Measurements from ENCODE around the gene MT1M. TPM values are rescaled to one million over a fixed set of nuclear protein-coding genes. Genes with fewer than 3 reads are reported as not detected.
A peak's percentile ranks its signal among the peaks of the same experiment; 100 is the strongest.

The MT1M gene
- total RNA-seq, 1 donor = not detected

DNA sequence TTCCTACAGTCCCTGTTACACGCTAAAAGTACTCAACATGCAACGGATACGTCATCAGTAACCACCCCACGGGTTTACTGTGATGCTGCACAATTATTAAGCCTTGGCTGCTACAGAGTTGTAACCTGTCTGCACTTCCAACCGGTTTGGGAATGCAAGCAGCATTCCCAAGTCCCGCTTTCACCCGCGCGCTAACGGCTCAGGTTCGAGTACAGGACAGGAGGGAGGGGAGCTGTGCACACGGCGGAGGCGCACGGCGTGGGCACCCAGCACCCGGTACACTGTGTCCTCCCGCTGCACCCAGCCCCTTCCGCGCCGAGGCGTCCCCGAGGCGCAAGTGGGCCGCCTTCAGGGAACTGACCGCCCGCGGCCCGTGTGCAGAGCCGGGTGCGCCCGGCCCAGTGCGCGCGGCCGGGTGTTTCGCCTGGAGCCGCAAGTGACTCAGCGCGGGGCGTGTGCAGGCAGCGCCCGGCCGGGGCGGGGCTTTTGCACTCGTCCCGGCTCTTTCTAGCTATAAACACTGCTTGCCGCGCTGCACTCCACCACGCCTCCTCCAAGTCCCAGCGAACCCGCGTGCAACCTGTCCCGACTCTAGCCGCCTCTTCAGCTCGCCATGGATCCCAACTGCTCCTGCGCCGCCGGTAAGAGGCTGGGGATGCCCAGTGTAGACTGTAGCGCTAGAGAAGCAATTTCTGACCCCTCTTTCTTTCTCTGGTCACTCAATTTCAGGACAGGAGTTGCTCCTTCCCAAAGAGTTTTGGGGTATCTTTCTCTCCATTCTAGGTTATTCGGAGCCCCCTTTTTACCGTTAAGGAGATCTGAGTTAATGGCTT, 24.2 kb upstream of the MT1M start, which contains the start of gene MT2A:
Gene MT2A, plus strand, starts transcription at position 542 of the 833 bp plus-strand sequence. Its CDS starts 72 bp downstream, at position 614.
- TF ChIP-seq, protein P1, sequence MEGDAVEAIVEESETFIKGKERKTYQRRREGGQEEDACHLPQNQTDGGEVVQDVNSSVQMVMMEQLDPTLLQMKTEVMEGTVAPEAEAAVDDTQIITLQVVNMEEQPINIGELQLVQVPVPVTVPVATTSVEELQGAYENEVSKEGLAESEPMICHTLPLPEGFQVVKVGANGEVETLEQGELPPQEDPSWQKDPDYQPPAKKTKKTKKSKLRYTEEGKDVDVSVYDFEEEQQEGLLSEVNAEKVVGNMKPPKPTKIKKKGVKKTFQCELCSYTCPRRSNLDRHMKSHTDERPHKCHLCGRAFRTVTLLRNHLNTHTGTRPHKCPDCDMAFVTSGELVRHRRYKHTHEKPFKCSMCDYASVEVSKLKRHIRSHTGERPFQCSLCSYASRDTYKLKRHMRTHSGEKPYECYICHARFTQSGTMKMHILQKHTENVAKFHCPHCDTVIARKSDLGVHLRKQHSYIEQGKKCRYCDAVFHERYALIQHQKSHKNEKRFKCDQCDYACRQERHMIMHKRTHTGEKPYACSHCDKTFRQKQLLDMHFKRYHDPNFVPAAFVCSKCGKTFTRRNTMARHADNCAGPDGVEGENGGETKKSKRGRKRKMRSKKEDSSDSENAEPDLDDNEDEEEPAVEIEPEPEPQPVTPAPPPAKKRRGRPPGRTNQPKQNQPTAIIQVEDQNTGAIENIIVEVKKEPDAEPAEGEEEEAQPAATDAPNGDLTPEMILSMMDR (IDR thresholded peaks at IDR 0.05; ENCODE audit: insufficient read depth, low read depth, low read length) = peak; percentile 1
- peak within 1 kb of the TSS; percentile 60 for H3K4me3 ChIP-seq (ENCODE audit: low read depth, low read length)
- DNase-seq (ENCODE audit: low read depth) = peak; percentile 98

- peak; percentile 32 for DNase-seq (ENCODE audit: low read depth)
- TF ChIP-seq, protein P1 (IDR thresholded peaks at IDR 0.05; ENCODE audit: insufficient read depth, low read depth, low read length) = no peak
- H3K4me3 ChIP-seq (ENCODE audit: low read depth, low read length) = peak overlapping the region; percentile 60
Measured at GRCh38 chr16:56608876-56609462, 23.5 kb upstream of the MT1M start.

DNA sequence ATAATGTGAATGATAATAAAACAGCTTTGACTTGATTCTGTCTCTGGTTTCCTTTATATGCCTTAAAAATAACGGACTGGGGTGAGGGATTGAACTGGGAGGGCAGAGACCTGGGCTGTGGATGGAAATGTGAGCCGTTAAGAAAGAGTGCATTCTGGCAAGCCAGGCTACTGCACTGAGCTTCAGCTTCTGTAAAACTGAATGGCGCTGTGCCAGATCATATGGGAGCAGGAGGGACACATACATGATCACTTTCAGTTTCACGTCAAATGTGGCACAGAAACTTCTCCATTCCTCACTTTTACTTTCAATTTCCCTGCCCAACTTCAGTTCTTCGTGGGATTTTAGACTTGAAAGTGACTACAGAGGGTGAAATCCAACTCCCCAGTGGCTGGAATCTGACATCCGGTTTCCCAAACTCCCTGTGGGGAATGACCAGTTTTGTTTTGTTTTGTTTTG, 23.0 kb upstream of the MT1M start:
- TF ChIP-seq, protein P1 (IDR thresholded peaks at IDR 0.05; ENCODE audit: insufficient read depth, low read depth, low read length) = no peak
- peak; percentile 97 for DNase-seq (ENCODE audit: low read depth)

DNA sequence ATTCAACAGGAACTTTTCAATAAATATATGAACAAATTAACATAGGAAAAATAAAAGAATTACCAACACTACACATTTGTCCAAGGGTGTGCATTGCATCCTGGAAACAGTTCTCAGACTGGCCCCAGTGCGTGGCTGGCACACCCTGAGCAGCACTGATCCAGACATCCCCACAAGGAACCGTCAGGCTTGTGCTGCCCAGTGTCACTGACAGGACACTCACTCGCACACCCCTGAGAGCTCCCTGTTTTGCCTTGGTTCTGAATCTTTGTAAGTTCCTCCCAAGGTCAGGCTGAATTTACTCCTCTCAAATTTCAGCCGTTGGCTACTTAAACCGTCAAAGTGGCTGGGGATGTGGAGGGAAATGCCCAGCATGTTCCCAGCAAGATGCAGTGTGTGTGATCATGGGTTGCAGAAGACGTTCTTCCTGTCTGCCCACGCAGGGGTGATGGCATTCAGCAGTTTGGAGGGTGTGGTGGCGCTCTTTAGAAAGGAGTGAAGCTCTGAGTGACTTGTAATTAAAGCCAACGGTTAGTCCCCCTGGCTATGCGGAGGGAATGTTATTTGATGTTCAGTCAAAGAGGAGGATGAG, 22.3 kb upstream of the MT1M start:
- TF ChIP-seq, protein P1 (IDR thresholded peaks at IDR 0.05; ENCODE audit: insufficient read depth, low read depth, low read length) = no peak
- peak overlapping the region; percentile 60 for H3K4me3 ChIP-seq (ENCODE audit: low read depth, low read length)
- DNase-seq (ENCODE audit: low read depth) = peak; percentile 93

More for the DNA sequence above, 23.0 kb upstream of the MT1M start:
- peak overlapping the region; percentile 60 for H3K4me3 ChIP-seq (ENCODE audit: low read depth, low read length)

GRCh38 chr16:56610609-56611111, 21.8 kb upstream of the MT1M start:
- no peak overlapping the region for H3K4me3 ChIP-seq (ENCODE audit: low read depth, low read length)
- TF ChIP-seq, protein P1 (IDR thresholded peaks at IDR 0.05; ENCODE audit: insufficient read depth, low read depth, low read length) = no peak
- DNase-seq (ENCODE audit: low read depth) = peak; percentile 95

GRCh38 chr16:56611281-56611833, 21.1 kb upstream of the MT1M start:
- no peak overlapping the region for H3K4me3 ChIP-seq (ENCODE audit: low read depth, low read length)
- TF ChIP-seq, protein P1 (IDR thresholded peaks at IDR 0.05; ENCODE audit: insufficient read depth, low read depth, low read length) = no peak
- peak; percentile 68 for DNase-seq (ENCODE audit: low read depth)

All from fibroblast of villous mesenchyme (primary cell).